ENCODE results near the gene KLHL7.
"Not testable (repeated sequence)": the region's sequence is repeated elsewhere in the genome, so short reads cannot be mapped to it uniquely, and the experiment has no call there.

The KLHL7 gene

GRCh38 chr7:23183279-23184012 is 77.9 kb downstream of the KLHL7 start:
- DNase-seq, result no peak

GRCh38 chr7:23184291-23184690 is 78.7 kb downstream of the KLHL7 start:
- DNase-seq, result no peak

- DNase-seq, result no peak
Measured at GRCh38 chr7:23184709-23185359, 79.2 kb downstream of the KLHL7 start.

- no peak for DNase-seq
Measured at GRCh38 chr7:23185980-23186379, 80.4 kb downstream of the KLHL7 start.

- no peak for DNase-seq
Measured at GRCh38 chr7:23191022-23191421, 85.4 kb downstream of the KLHL7 start.

GRCh38 chr7:23193650-23194227 is 88.2 kb downstream of the KLHL7 start:
- not testable (repeated sequence) for DNase-seq

- DNase-seq, result no peak
Measured at GRCh38 chr7:23196306-23196705, 90.7 kb downstream of the KLHL7 start.

GRCh38 chr7:23197745-23198144 is 92.2 kb downstream of the KLHL7 start:
- not testable (repeated sequence) for DNase-seq

- DNase-seq, result no peak
Measured at GRCh38 chr7:23200331-23200730, 94.7 kb downstream of the KLHL7 start.

- no peak for DNase-seq
Measured at GRCh38 chr7:23204241-23204640, 98.7 kb downstream of the KLHL7 start.

GRCh38 chr7:23205577-23205908 is 100.0 kb downstream of the KLHL7 start:
- no peak for DNase-seq

GRCh38 chr7:23205909-23206767 is 100.6 kb downstream of the KLHL7 start:
- DNase-seq, result peak in 2 of 6 experiments; percentile 7 to 23

GRCh38 chr7:23207021-23207420 is 101.4 kb downstream of the KLHL7 start:
- DNase-seq, result no peak

GRCh38 chr7:23207884-23208283 is 102.3 kb downstream of the KLHL7 start:
- no peak for DNase-seq

GRCh38 chr7:23208316-23208715 is 102.7 kb downstream of the KLHL7 start:
- no peak for DNase-seq

GRCh38 chr7:23210506-23210905 is 104.9 kb downstream of the KLHL7 start:
- no peak for DNase-seq

- no peak for DNase-seq
Measured at GRCh38 chr7:23211589-23211988, 106.0 kb downstream of the KLHL7 start.

- no peak for DNase-seq
Measured at GRCh38 chr7:23212395-23212794, 106.8 kb downstream of the KLHL7 start.

- no peak for DNase-seq
Measured at GRCh38 chr7:23212841-23213240, 107.3 kb downstream of the KLHL7 start.

- DNase-seq, result no peak
Measured at GRCh38 chr7:23213755-23214154, 108.2 kb downstream of the KLHL7 start.

GRCh38 chr7:23214423-23214822 is 108.8 kb downstream of the KLHL7 start:
- DNase-seq, result no peak

- DNase-seq, result no peak
Measured at GRCh38 chr7:23214938-23215337, 109.4 kb downstream of the KLHL7 start.

GRCh38 chr7:23216021-23216420 is 110.4 kb downstream of the KLHL7 start:
- no peak for DNase-seq
